HEK293 (cell line): ENCODE results near the gene TOMM34.
A peak's percentile ranks its signal among the peaks of the same experiment; 100 is the strongest.

Source experiments
- CTCF ChIA-PET: fragments of 350-600 bp; formaldehyde crosslinking; extraction: SDS; loops from one replicate; lab custom pipeline; 2021; ENCODE audit warnings: antibody characterized with exemption; lab: Yijun Ruan, JAX
- POLR2A ChIA-PET: fragments of 300-600 bp; formaldehyde crosslinking; extraction: SDS; loops from one replicate; lab custom pipeline; 2020; ENCODE audit warnings: antibody characterized with exemption, inconsistent platforms; lab: Yijun Ruan, JAX
- H3K27ac ChIP-seq: fragments of 200-500 bp; sonication (Bioruptor generic); 2 replicates; pipeline ENCODE4 v1.5.1; 2014; ENCODE audit warnings: low read depth, low read length, control low read depth, inconsistent platforms; ENCODE audit errors: extremely low read depth
- H3K36me3 ChIP-seq, 2 experiments: fragments of 200-500 bp in 1 of 2; sonication (Bioruptor generic) in 1 of 2; 1 replicate in 1 of 2; 2 replicates in 1 of 2; pipeline ENCODE4 v1.5.1; 2014 to 2017; ENCODE audit warnings: inconsistent platforms in 2 of 2, low read length in 2 of 2; ENCODE audit not compliant: control insufficient read depth in 2 of 2, insufficient read depth in 1 of 2
- H3K4me1 ChIP-seq: fragments of 200-500 bp; sonication (Bioruptor generic); 2 replicates; pipeline ENCODE4 v1.5.1; 2014; ENCODE audit warnings: mild to moderate bottlenecking, low read length, inconsistent platforms; ENCODE audit not compliant: control insufficient read depth, insufficient read depth
- H3K4me3 ChIP-seq: 2 replicates; pipeline ENCODE4 v1.5.1; 2011; ENCODE audit warnings: low read depth, mild to moderate bottlenecking, control low read depth, low read length, moderate library complexity
- H3K9me3 ChIP-seq: fragments of 200-500 bp; sonication (Bioruptor generic); 2 replicates; pipeline ENCODE4 v1.5.1; 2014; ENCODE audit warnings: low read depth, low read length, inconsistent platforms; ENCODE audit not compliant: control insufficient read depth, insufficient read depth
- GFI1B ChIP-seq: fragments of 450-650 bp; formaldehyde crosslinking; IDR thresholded peaks from 2 replicates; pipeline ENCODE4 v1.5.1; 2016; ENCODE audit warnings: missing biosample characterization, missing genetic modification characterization
- OVOL3 ChIP-seq: fragments of 450-650 bp; formaldehyde crosslinking; IDR thresholded peaks from 2 replicates; pipeline ENCODE4 v1.5.1; 2016; ENCODE audit warnings: missing biosample characterization, missing genetic modification characterization
- SCRT1 ChIP-seq: fragments of 450-650 bp; formaldehyde crosslinking; IDR thresholded peaks from 2 replicates; pipeline ENCODE4 v1.5.1; 2016; ENCODE audit warnings: missing biosample characterization, missing genetic modification characterization, borderline replicate concordance
- SCRT2 ChIP-seq: fragments of 450-650 bp; formaldehyde crosslinking; IDR thresholded peaks from 2 replicates; pipeline ENCODE4 v1.5.1; 2016; ENCODE audit warnings: missing biosample characterization, missing genetic modification characterization
- WT1 ChIP-seq: fragments of 450-650 bp; formaldehyde crosslinking; IDR thresholded peaks from 2 replicates; pipeline ENCODE4 v1.5.1; 2016; ENCODE audit warnings: missing biosample characterization, missing genetic modification characterization
- ZNF132 ChIP-seq: fragments of 450-650 bp; formaldehyde crosslinking; IDR thresholded peaks from 2 replicates; pipeline ENCODE4 v1.5.1; 2017; ENCODE audit warnings: missing biosample characterization, missing genetic modification characterization, borderline replicate concordance
- ZNF138 ChIP-seq: fragments of 450-650 bp; formaldehyde crosslinking; IDR thresholded peaks from 2 replicates; pipeline ENCODE4 v1.5.1; 2016; ENCODE audit warnings: missing biosample characterization, missing genetic modification characterization, borderline replicate concordance
- ZNF175 ChIP-seq: fragments of 450-650 bp; formaldehyde crosslinking; IDR thresholded peaks from 2 replicates; pipeline ENCODE4 v1.5.1; 2016; ENCODE audit warnings: missing biosample characterization, missing genetic modification characterization
- ZNF19 ChIP-seq: fragments of 450-650 bp; formaldehyde crosslinking; IDR thresholded peaks from 2 replicates; pipeline ENCODE4; 2016; ENCODE audit warnings: missing biosample characterization, missing genetic modification characterization, low read depth
- ZNF324 ChIP-seq: fragments of 450-650 bp; formaldehyde crosslinking; IDR thresholded peaks from 2 replicates; pipeline ENCODE4 v1.5.1; 2016; ENCODE audit warnings: missing biosample characterization, missing genetic modification characterization
- ZNF335 ChIP-seq: fragments of 450-650 bp; formaldehyde crosslinking; conservative IDR thresholded peaks from 2 replicates; pipeline ENCODE4 v1.5.1; 2016; ENCODE audit warnings: missing biosample characterization, missing genetic modification characterization
- ZNF416 ChIP-seq: fragments of 450-650 bp; formaldehyde crosslinking; IDR thresholded peaks from 2 replicates; pipeline ENCODE4 v1.5.1; 2016; ENCODE audit warnings: missing biosample characterization, missing genetic modification characterization
- ZNF473 ChIP-seq: fragments of 450-650 bp; formaldehyde crosslinking; IDR thresholded peaks from 2 replicates; pipeline ENCODE4 v1.5.1; 2017; ENCODE audit warnings: missing biosample characterization, missing genetic modification characterization
- ZNF48 ChIP-seq: fragments of 450-650 bp; formaldehyde crosslinking; IDR thresholded peaks from 2 replicates; pipeline ENCODE4 v1.5.1; 2016; ENCODE audit warnings: missing biosample characterization, missing genetic modification characterization
- ZNF501 ChIP-seq: fragments of 450-650 bp; formaldehyde crosslinking; IDR thresholded peaks from 2 replicates; pipeline ENCODE4 v1.5.1; 2016; ENCODE audit warnings: missing biosample characterization, missing genetic modification characterization
- ZNF518A ChIP-seq: fragments of 450-650 bp; formaldehyde crosslinking; conservative IDR thresholded peaks from 2 replicates; pipeline ENCODE4 v1.5.1; 2016; ENCODE audit warnings: low read depth, missing biosample characterization, missing genetic modification characterization
- ZNF561 ChIP-seq: fragments of 450-650 bp; IDR thresholded peaks from 2 replicates; pipeline ENCODE4 v1.5.1; 2018; ENCODE audit warnings: missing biosample characterization, missing genetic modification characterization, borderline replicate concordance
- TF ChIP-seq, protein P1 (sequence below): fragments of 450-650 bp; IDR thresholded peaks from 2 replicates; pipeline ENCODE4 v1.5.1; 2018; ENCODE audit warnings: missing biosample characterization, missing genetic modification characterization
- TF ChIP-seq, protein P2 (sequence below): fragments of 450-650 bp; formaldehyde crosslinking; IDR thresholded peaks from 2 replicates; pipeline ENCODE4 v1.5.1; 2016; ENCODE audit warnings: missing biosample characterization, missing genetic modification characterization

The TOMM34 gene

GRCh38 chr20:44943828-44944227, 16.4 kb downstream of the TOMM34 start:
- CTCF ChIA-PET = no interaction called here
- POLR2A ChIA-PET = no interaction called here
- Histone ChIP-seq H3K4me1 (no peaks in the 10 kb centered on the region), H3K27ac (no peak overlapping the region), H3K9me3 (no peaks in the 10 kb centered on the region), H3K4me3 (no peak overlapping the region)
- no peak for TF ChIP-seq ZNF335 (tag by site-specific recombination)
- TF ChIP-seq GFI1B = no peak
- TF ChIP-seq, all 188 proteins: peak for 0
- peaks cover 17 to 98% of the 10 kb centered on the region in 2 experiments for H3K36me3 ChIP-seq

- TF ChIP-seq SCRT2 (tag by site-specific recombination) (peak; percentile 43; the same call in 1 of the 2 replicates), ZNF324 (no peak)
- peaks cover 15 to 98% of the 10 kb centered on the region in 2 experiments for H3K36me3 ChIP-seq
- H3K9me3 ChIP-seq = no peaks in the 10 kb centered on the region
- H3K4me3 ChIP-seq = no peak overlapping the region
- H3K4me1 ChIP-seq = no peaks in the 10 kb centered on the region
- ChIA-PET CTCF (interaction anchor here (0.5 to 1.1 kb wide), 3 partner anchors 18 to 154 kb away, joined by 3 to 5 read pairs (median 3); partner anchors contain the start of gene TOMM34), POLR2A (interaction anchor here (1.1 to 2.6 kb wide), 3 partner anchors 9 to 18 kb away, joined by 3 to 10 read pairs (median 4); partner anchors contain the start of gene TOMM34)
- no peak overlapping the region for H3K27ac ChIP-seq
Observed at GRCh38 chr20:44942264-44942973, 17.8 kb downstream of the TOMM34 start.

DNA sequence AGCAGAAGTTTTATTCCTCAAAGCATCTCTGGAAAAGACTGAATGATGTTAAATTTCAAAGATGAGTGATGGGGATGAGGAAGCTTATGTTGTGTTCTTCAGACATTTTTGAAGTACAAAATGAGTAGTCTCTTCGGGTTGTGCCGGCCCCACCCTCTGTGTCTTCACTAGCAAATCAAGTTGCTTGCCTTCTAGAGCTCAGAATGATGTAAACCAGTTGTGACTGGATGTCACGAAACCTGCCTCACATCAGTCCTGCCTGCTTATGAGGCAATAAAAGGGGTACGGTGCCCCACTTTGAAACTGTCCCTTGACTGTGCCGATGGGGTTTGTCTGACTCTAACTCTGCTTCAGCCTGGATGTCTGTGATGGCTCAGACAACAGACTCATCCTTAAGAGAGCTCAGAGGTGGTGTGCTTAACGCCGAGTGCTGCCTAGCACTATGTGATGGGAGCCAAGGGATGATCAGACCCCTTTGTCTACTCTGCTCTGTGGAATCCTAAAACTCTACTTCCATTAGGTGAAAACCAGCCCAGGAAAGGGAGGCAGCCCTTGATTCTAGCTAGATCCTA, 19.0 kb downstream of the TOMM34 start:
- Histone ChIP-seq H3K9me3 (no peaks in the 10 kb centered on the region), H3K4me1 (no peaks in the 10 kb centered on the region), H3K27ac (no peak overlapping the region), H3K36me3 (peaks cover 12 to 97% of the 10 kb centered on the region in 2 experiments)
- ChIA-PET POLR2A (interaction anchor here (1.2 to 2.6 kb wide), 2 partner anchors 10 to 12 kb away, joined by 3 to 10 read pairs; no protein-coding TSS in a partner anchor), CTCF (no interaction called here)
- TF ChIP-seq ZNF518A (tag by site-specific recombination) (no peak), ZNF175 (tag by site-specific recombination) (no peak), ZNF132 (tag by site-specific recombination) (no peak), ZNF501 (no peak), ZNF416 (tag by site-specific recombination) (no peak), ZNF48 (tag by site-specific recombination) (no peak)
- TF ChIP-seq, all 188 proteins: peak for 0
- no peak overlapping the region for H3K4me3 ChIP-seq

DNA sequence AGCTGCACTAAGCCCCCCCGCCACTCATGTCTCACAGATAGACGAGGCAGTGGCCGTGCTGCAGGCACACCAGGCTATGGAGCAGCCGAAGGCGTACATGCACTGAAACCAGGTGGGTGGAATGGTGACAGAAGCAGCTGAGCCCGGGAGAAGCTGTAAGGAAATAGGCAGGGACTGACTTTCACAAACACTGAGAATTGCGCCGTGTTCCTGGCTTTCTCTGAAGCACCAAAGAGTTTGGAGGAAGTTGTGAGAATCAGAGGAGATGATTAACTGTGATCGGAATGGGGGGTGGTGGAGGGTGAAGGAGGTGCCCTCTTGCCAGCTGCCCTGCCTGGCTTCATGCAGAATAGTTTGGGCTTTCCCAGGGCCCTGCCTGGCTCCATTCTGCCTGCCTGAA, 21.6 kb downstream of the TOMM34 start:
- H3K4me1 ChIP-seq = no peaks in the 10 kb centered on the region
- TF ChIP-seq ZNF48 (tag by site-specific recombination) (no peak), OVOL3 (tag by site-specific recombination) (no peak), SCRT1 (tag by site-specific recombination) (no peak), ZNF473 (no peak), ZNF19 (tag by site-specific recombination) (no peak), ZNF561 (tag by site-specific recombination) (no peak), WT1 (tag by site-specific recombination) (no peak), ZNF138 (tag by site-specific recombination) (no peak), ZNF175 (tag by site-specific recombination) (no peak), ZNF324 (no peak)
- TF ChIP-seq, protein P1, sequence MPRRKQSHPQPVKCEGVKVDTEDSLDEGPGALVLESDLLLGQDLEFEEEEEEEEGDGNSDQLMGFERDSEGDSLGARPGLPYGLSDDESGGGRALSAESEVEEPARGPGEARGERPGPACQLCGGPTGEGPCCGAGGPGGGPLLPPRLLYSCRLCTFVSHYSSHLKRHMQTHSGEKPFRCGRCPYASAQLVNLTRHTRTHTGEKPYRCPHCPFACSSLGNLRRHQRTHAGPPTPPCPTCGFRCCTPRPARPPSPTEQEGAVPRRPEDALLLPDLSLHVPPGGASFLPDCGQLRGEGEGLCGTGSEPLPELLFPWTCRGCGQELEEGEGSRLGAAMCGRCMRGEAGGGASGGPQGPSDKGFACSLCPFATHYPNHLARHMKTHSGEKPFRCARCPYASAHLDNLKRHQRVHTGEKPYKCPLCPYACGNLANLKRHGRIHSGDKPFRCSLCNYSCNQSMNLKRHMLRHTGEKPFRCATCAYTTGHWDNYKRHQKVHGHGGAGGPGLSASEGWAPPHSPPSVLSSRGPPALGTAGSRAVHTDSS = no peak
- TF ChIP-seq, protein P2, sequence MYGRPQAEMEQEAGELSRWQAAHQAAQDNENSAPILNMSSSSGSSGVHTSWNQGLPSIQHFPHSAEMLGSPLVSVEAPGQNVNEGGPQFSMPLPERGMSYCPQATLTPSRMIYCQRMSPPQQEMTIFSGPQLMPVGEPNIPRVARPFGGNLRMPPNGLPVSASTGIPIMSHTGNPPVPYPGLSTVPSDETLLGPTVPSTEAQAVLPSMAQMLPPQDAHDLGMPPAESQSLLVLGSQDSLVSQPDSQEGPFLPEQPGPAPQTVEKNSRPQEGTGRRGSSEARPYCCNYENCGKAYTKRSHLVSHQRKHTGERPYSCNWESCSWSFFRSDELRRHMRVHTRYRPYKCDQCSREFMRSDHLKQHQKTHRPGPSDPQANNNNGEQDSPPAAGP (tag by site-specific recombination) = no peak

More for the DNA sequence above, 21.6 kb downstream of the TOMM34 start:
- H3K36me3 ChIP-seq = peaks cover 0 to 93% of the 10 kb centered on the region in 2 experiments; a peak in 2 of 3 replicates
- CTCF ChIA-PET = interaction anchor here (1.5 kb wide), 1 partner anchor 156 kb away, joined by 3 read pairs; no protein-coding TSS in a partner anchor
- H3K9me3 ChIP-seq = no peaks in the 10 kb centered on the region
- H3K27ac ChIP-seq = no peak overlapping the region
- no peak overlapping the region for H3K4me3 ChIP-seq
- POLR2A ChIA-PET = no interaction called here
